Measurements from ENCODE around the gene MAST3.

DNA sequence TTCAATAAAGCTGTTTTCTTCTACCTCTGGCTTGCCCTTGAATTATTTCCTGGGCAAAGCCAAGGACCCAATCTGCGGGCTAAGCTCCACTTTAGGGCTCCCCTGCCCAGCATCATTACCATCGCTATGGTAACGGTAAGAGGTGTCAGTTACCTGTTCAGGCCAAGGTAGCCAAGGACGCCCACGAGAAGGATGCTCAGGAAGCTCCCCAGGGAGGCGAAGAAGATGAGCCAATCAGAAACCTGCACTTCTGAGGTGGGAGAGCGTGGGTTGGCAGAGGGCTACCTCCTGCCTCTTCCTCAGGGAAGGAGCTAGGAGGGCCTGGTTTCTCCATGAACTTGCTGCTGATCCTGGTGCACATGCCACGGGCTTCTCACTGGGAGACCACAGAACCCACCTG is 35.5 kb upstream of the MAST3 start:
- TF ChIP-seq, protein P1, sequence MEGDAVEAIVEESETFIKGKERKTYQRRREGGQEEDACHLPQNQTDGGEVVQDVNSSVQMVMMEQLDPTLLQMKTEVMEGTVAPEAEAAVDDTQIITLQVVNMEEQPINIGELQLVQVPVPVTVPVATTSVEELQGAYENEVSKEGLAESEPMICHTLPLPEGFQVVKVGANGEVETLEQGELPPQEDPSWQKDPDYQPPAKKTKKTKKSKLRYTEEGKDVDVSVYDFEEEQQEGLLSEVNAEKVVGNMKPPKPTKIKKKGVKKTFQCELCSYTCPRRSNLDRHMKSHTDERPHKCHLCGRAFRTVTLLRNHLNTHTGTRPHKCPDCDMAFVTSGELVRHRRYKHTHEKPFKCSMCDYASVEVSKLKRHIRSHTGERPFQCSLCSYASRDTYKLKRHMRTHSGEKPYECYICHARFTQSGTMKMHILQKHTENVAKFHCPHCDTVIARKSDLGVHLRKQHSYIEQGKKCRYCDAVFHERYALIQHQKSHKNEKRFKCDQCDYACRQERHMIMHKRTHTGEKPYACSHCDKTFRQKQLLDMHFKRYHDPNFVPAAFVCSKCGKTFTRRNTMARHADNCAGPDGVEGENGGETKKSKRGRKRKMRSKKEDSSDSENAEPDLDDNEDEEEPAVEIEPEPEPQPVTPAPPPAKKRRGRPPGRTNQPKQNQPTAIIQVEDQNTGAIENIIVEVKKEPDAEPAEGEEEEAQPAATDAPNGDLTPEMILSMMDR (IDR thresholded peaks at IDR 0.05; ENCODE audit: low read depth, low read length, missing input control): no peak
- TF ChIP-seq JUND (IDR thresholded peaks at IDR 0.05) (no peak), EGR1 (IDR thresholded peaks at IDR 0.05; ENCODE audit: low read depth in 2 of 2) (no peak), RAD21 (IDR thresholded peaks at IDR 0.05) (no peak), FOXA1 (IDR thresholded peaks at IDR 0.05) (no peak)
- TF ChIP-seq, protein P2, sequence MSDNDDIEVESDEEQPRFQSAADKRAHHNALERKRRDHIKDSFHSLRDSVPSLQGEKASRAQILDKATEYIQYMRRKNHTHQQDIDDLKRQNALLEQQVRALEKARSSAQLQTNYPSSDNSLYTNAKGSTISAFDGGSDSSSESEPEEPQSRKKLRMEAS (IDR thresholded peaks at IDR 0.05): no peak

Data from liver (tissue), 3 donors.